Fibroblast of peridontal ligament (primary cell): ENCODE results near the gene LONP1.
"Not testable (repeated sequence)": the region's sequence is repeated elsewhere in the genome, so short reads cannot be mapped to it uniquely, and the experiment has no call there.

Source experiments
- DNase-seq: peaks from one replicate; pipeline ENCODE4 v3.0.0-alpha.2; 2010; ENCODE audit errors: extremely low read depth

Gene LONP1

GRCh38 chr19:5692723-5693194 lies 27.2 kb downstream of the LONP1 start:
- DNase-seq, result no peak

DNA sequence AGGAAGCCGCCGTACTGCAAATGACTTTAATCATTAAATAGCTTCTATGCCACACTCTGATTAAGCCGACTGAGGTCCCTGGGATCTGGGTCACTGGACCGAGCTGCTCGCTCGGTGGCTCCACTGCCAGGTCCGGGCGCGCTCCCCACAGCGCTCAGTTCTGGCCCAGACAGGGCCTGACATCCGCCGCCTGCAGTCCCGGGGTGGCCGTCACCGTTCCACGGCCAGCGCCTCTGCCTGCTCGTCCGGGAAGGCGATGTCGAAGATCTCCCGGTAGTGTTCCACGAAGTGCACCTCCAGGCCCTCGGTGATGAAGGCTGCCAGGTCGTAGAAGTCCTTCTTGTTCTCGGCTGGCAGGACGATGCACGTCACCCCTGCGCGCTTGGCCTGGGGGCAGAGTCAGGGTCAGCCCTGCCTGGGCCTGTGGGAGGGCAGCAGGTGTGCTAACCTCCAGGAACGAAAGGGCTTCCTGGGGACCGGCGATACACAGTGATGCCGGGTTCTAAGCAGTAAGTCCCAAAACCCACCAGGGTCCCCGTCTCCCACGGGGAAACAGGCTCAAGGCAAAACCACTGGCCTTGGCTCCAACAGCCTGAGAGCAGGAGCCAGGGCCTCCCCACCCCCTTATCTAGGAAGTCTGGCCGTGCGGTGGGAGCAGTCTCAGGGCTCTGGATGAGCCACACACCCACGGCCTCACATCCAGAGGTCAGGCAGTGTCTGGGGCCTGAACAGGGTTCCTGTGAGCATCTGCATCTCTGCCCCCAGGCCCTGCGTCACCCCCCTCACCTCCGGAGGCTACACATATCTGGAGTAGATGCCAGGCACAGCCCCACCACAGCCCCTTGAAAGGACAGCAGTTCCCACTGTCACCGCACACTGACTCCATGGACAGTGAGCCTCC lies 27.9 kb downstream of the LONP1 start:
- no peak for DNase-seq

GRCh38 chr19:5690955-5691821 lies 28.8 kb downstream of the LONP1 start:
- DNase-seq, result peak; percentile 38

GRCh38 chr19:5690125-5690954 lies 29.6 kb downstream of the LONP1 start, which contains the start of gene RPL36:
TSS of gene RPL36 (plus strand) at chr19:5690295. CDS start at chr19:5690508, 213 bp downstream.
- DNase-seq, result peak; percentile 95

- not testable (repeated sequence) for DNase-seq
These were observed 31.6 kb downstream of the LONP1 start for GRCh38 chr19:5688262-5688881.

DNA sequence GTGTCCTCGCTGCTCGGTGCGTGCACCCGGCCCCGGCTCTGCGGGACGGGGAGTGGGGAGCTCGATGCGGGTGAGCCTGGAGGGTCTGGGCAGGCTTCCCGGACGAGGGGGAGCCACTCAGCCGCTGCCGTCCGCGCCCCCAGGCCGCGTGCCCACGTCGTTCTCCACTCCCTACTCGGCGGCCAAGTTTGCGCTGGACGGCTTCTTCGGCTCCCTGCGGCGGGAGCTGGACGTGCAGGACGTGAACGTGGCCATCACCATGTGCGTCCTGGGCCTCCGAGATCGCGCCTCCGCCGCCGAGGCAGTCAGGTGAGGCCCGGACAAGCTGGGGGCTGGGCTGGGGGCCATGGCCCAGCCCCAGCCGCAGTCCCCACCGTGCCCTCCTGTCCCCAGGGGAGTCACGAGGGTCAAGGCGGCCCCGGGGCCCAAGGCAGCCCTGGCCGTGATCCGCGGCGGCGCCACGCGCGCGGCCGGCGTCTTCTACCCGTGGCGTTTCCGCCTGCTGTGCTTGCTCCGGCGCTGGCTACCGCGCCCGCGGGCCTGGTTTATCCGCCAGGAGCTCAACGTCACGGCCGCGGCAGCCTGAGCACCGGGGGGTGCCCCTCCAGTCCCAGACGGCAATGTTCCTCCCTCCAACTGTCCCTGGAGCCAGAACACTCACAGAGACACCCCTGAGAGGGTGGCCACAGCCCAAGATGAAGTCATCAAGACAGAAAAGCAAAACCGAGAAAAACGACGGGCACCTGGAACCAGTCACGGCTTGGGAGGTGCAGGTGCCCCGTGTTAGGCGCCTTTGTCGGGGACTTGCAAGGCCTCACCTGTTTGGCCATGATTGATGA lies 32.4 kb downstream of the LONP1 start:
- no peak for DNase-seq

DNA sequence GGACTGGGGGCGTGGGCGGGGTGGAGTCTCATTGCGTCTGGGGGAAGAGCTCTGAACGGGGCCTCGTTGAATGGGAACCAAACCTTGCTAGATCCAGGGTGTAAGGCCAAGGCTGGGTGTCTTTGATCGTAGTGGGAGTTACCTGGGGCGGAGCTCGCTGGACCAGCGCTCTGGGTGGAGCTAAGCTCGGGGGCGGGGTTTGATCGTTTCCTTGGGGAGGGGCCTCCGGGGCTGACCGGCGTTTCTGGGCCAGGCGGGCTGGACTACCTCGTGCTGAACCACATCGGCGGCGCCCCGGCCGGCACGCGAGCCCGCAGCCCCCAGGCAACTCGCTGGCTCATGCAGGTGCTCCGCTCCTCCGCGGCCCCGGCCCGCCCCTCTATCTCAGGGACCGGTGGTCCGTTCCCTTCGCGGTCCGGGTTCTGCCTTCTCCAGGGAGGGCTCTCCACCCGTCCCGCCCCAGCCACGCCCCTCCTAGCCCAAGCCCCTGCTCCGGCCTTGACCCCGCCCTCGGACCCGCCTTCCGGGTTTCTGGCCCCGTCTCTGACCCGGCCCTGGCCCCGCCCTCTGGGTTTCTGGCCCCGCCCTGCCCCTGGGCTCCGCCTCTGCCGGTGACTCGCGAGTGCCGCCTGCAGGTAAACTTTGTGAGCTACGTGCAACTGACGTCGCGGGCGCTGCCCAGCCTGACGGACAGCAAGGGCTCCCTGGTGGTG lies 33.1 kb downstream of the LONP1 start:
- peak; percentile 85 for DNase-seq

GRCh38 chr19:5686326-5686646 lies 33.7 kb downstream of the LONP1 start:
- no peak for DNase-seq

- DNase-seq, result no peak
These were observed 35.1 kb downstream of the LONP1 start for GRCh38 chr19:5684694-5685430.

DNA sequence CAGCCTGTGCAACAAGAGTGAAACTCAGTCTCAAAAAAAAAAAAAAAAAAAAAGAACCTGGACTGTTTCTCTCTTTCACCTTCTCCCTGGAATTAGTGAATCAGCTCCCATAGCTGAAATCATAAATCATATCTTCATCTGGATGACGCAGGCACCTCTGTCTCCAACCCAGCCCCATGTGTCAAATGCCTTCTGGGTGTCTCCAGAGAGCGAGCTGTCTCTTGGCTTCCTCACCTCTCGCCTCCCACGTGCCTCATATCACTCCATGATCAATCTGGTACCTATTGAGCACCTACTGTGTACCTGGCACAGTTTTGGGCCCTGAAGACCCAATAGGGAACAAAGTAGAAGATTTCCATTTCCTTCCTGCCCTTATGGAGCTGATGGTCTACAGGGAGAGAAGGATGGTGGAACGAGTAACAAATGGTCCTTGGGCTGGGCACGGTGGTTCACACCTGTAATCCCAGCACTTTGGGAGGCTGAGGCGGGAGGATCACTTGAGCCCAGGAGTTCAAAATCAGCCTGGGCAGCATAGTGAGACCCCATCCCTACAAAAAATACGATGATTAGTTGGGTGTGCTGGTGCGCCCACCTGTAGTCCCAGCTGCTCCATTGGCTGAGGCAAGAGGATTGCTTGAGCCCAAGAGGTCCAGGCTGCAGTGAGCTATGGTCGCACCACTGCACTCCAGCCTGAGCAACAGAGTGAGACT lies 36.6 kb downstream of the LONP1 start:
- no peak for DNase-seq

DNA sequence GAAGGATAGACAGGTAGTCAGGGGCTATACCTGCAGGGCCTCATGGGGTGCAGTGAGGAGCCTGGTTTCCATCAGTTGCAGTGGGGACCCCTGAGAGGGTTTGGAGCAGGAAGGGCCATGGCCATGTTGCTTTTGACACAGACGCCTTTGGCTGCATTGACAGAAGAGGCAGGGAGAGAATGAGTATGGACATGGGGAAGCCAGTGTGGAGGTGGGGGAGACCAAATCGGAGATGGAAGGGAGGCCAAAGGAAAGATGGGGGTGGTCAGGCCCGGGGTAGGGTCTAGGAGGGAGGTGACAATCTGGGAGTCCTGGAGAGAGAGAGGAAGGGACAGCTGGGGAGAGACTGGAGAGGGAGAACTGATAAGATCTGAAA lies 37.9 kb downstream of the LONP1 start:
- DNase-seq, result no peak

DNA sequence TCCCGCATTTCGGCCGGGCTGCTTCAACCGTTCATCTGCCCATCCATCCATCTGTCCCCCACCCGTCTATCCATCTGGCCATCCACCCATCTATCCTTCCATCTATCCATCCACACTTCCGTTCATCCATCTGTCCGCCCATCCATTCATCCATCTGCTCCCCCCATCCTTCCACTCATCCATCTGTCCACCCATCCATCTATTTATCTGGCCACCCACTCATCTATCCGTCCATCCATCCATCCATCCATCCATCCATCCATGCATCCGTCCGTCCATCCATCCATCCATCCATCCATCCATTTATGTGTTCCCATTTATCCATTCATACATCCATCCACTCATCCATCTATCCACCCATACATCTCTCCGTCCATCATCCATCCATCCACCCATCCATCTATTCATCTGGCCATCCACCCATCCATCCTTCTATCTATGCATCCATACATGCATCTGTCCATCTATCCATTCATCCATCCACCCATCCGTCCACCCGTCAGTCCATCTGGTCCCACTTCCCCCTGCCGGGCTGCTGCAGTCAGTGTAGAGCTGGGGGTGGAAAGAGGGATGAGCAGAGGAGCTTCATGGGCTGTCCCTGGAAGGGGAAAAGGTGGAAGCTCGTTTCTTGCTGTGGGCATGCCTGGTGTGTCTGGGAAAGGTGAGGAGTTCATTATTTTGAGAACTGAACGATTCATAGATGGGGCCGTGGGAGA lies 38.4 kb downstream of the LONP1 start:
- DNase-seq, result no peak

DNA sequence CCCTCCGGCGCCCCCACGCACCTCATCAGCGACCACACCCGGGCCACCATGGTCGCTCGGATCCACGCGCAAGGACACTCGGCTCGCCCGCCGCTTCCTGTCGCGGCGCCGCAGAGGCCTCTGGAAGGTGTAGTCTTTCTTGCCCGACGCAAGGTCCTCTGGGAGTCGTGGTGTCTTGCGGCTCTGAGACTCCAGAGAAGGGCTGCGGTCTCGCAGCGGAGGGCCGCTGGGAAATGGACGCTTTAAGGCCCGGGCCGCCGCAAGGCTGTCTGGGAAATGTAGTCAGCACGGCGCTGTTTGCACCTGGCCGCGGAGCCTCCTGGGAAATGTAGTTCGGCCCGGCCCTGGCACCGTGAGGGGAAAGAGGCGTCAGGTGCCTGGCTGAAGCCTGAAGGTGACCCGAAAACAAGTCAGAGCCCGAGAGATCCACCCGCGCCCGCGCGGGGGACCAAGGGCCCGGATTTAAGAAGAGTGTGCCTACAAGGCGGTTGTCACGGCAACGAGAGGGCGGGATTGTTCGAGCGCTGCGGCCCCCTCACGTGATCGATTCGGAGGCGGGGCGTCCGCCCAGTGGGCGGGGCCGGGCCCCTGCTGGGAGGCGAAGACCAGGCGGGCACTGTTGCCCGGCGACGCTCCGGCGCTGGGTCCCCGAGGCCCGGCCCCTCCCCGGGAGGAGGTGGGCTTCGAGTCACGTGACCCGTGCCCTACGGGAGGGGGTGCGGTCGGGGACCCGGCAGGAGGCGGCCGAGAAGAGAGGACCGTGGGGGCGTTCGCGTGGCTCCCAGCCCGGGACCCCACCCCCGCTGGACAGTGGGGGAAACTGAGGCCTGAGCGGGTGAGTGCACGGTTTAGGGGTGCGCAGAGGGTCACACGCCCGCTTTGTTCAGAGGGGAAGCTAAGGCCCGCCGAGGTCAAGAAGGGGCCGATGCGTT lies 39.2 kb downstream of the LONP1 start, which contains the start of the genes HSD11B1L and MICOS13:
Gene HSD11B1L (plus strand): TSS at position 591 of the 932 bp plus-strand sequence. CDS start 3,806 bp downstream, outside the sequence.
Gene MICOS13 (minus strand): TSS at position 80 of the 932 bp plus-strand sequence. CDS start 30 bp downstream, at position 50.
- peak; percentile 99 for DNase-seq

DNA sequence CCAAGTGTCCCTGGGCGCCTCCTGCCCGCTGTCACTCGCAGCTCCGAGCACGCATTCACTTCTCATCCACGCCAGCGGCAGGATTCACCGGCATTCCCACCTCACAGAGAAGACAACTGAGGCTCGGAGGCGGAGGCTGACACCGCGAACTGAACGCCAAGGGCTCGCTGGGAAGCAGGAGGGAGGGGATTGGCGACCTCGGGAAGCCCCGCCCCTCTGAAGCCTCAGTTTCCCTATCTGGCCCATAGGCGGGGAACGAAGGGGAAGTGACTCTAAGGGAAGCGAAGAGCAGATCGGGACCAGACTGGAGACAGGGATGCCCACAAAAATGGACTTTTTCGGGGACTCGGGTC lies 39.9 kb downstream of the LONP1 start:
- no peak for DNase-seq

DNA sequence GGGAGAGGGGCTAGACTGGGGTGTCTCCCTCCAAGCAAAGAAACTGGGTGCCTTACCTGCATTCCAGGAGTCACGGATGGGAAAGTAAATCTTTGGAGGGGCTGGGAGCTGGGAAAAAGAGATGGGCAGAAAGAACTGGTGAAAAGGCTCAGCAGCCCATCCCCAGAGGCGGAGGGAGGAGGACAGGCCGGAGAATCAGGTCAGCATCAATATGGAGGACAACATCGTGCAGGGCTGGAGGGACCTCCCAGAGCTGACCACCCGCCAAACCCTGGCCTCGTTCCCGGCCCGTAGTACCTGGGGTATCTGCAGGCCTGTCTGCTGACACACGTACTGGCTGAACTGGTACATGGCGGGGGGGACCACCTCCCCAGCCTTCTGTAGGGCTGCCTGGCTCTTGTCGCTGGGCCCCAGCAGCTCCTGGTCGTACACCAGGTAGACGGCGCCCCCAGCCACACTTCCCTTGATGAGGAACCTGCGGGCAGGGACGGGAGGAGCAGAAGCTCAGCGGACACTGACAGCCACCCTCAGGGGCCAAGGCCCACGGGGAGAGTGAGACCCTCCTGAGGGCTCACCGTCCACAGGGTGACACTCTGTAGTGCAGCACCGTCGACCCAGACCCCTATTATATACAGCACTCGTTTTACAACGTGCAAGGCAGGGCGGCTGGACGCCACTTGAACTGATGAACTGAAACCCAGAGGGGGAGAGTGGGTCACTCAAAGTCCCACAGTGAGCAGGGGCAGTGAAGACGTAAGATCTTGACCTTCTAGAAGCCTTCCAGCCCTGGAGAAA lies 40.5 kb downstream of the LONP1 start:
- DNase-seq, result no peak
